CD4-positive, alpha-beta T cell (primary cell): ENCODE measurements around the gene C11orf65. TPM values are rescaled to one million over a fixed set of nuclear protein-coding genes. Genes with fewer than 3 reads are reported as not detected.
A peak's percentile ranks its signal among the peaks of the same experiment; 100 is the strongest.

Source experiments
- ATAC-seq: fragments of 200-7000 bp; cut with Tn5 transposase; one replicate; pipeline ENCODE4 v1.10.0; 2022; ENCODE audit warnings: mild to moderate bottlenecking; ENCODE audit not compliant: poor library complexity
- CTCF ChIA-PET: fragments of 350-600 bp; sonication (Branson Sonifier 250); formaldehyde crosslinking; loops from one replicate; lab custom pipeline; 2021; ENCODE audit warnings: antibody characterized with exemption, inconsistent platforms; lab: Charles Lee
- POLR2A ChIA-PET: fragments of 350-600 bp; sonication (Branson Sonifier 250); formaldehyde crosslinking; loops from one replicate; lab custom pipeline; 2021; ENCODE audit warnings: antibody characterized with exemption, inconsistent platforms; lab: Charles Lee
- DNase-seq, 14 experiments: peaks; one replicate each; pipeline ENCODE4 v3.0.0-alpha.2; 2013 to 2020; ENCODE audit warnings: mixed read lengths in 2 of 14
- H3K27ac ChIP-seq, 2 donors: one replicate each; pipeline versions ENCODE4 v1.5.1 to v1.7.0; 2013; ENCODE audit warnings: low read length in 2 of 2, low read depth in 1 of 2, mild to moderate bottlenecking in 1 of 2
- H3K27me3 ChIP-seq, 2 experiments: 1 replicate in 1 of 2; 2 replicates in 1 of 2; pipeline versions ENCODE4 v1.6.1 to v1.7.0; 2013; ENCODE audit warnings: low read length in 2 of 2, control low read depth in 1 of 2, mild to moderate bottlenecking in 1 of 2, moderate library complexity in 1 of 2; ENCODE audit not compliant: insufficient read depth in 2 of 2, control insufficient read depth in 1 of 2
- H3K36me3 ChIP-seq: one replicate; pipeline ENCODE4 v1.6.1; 2013; ENCODE audit warnings: low read length, control low read depth; ENCODE audit not compliant: insufficient read depth
- H3K4me1 ChIP-seq: one replicate; pipeline ENCODE4 v1.6.1; 2013; ENCODE audit warnings: low read length, control low read depth; ENCODE audit not compliant: insufficient read depth
- H3K4me3 ChIP-seq: one replicate; pipeline ENCODE4 v1.5.1; 2013; ENCODE audit warnings: mild to moderate bottlenecking, low read length, moderate library complexity
- H3K9me3 ChIP-seq, 2 experiments: 1 replicate in 1 of 2; 2 replicates in 1 of 2; pipeline versions ENCODE4 v1.6.1 to v1.7.0; 2013; ENCODE audit warnings: low read length in 2 of 2, mild to moderate bottlenecking in 2 of 2, control low read depth in 1 of 2, moderate library complexity in 1 of 2; ENCODE audit not compliant: control insufficient read depth in 1 of 2, insufficient read depth in 1 of 2
- H3K27ac Mint-ChIP-seq: one replicate; pipeline ENCODE4 v1.8.0; 2020; ENCODE audit warnings: mixed read lengths
- H3K27me3 Mint-ChIP-seq: one replicate; pipeline ENCODE4 v1.8.0; 2021; ENCODE audit warnings: mixed read lengths
- H3K36me3 Mint-ChIP-seq: one replicate; pipeline ENCODE4 v1.8.0; 2021; ENCODE audit warnings: low read depth, mixed read lengths
- H3K4me1 Mint-ChIP-seq: one replicate; pipeline ENCODE4 v1.8.0; 2021; ENCODE audit warnings: low read depth, mixed read lengths
- H3K4me3 Mint-ChIP-seq: one replicate; pipeline ENCODE4 v1.8.0; 2020; ENCODE audit warnings: mild to moderate bottlenecking, mixed read lengths
- H3K9me3 Mint-ChIP-seq: one replicate; pipeline ENCODE4 v1.8.0; 2020; ENCODE audit warnings: mixed read lengths
- intact Hi-C, 2 experiments: fragments of 100-400 bp; cut with DNase I in 1 of 2; cut with micrococcal nuclease in 1 of 2; formaldehyde crosslinking; loops; one replicate each; pipeline versions ENCODE4 v1.15.1 to v1.9.0; 2023 to 2025; cut with DNase I, micrococcal nuclease
- total RNA-seq, 174 experiments: library from RNA in 2 of 174; stranded (reverse) in 2 of 174; gene quantifications; one replicate each; pipeline ENCODE4 v1.2.3 and lab custom pipeline; 2021 to 2026
- TF ChIP-seq, protein P1 (sequence below): fragments of 200-600 bp; IDR thresholded peaks from one replicate; pipeline ENCODE4 v1.8.0; 2022; ENCODE audit warnings: antibody characterized with exemption, mild to moderate bottlenecking

The C11orf65 gene
- total RNA-seq, 2 experiments from 2014 or later, result 0.30 to 0.75 TPM

DNA sequence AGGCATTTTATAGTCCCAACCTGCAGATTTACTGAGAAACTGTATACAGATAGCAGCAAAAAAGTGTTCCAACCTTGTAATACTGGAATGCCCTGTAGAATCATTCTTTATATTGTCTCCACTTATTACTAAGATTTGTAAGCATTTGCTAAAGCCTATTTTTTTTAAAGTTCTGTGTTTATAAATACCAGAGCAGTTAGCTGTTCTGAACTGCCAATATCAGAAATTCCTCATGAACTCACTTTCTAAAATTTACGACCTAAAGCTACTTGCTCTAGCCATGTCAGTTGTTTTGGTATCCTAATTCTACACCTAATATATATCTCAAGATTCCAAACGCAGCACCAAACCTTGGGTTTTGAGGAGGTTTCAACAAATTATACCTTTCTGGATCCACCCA lies 103.2 kb downstream of the C11orf65 start:
- no peak for ATAC-seq
- Mint-ChIP-seq H3K4me1 (no peaks in the 10 kb centered on the region), H3K36me3 (peaks cover 65% of the 10 kb centered on the region), H3K9me3 (no peaks in the 10 kb centered on the region), H3K27me3 (no peaks in the 10 kb centered on the region), H3K4me3 (no peak overlapping the region), H3K27ac (no peak overlapping the region)
- H3K27ac ChIP-seq, result no peak overlapping the region
- H3K4me1 ChIP-seq, result no peaks in the 10 kb centered on the region
- CTCF ChIA-PET, result no interaction called here
- intact Hi-C loops, result no loop called here
- no peak for DNase-seq
- H3K27me3 ChIP-seq, result no peaks in the 10 kb centered on the region
- no peak overlapping the region for H3K4me3 ChIP-seq
- POLR2A ChIA-PET, result no interaction called here
- no peaks in the 10 kb centered on the region for H3K9me3 ChIP-seq
- peaks cover 36% of the 10 kb centered on the region for H3K36me3 ChIP-seq
- TF ChIP-seq, protein P1, sequence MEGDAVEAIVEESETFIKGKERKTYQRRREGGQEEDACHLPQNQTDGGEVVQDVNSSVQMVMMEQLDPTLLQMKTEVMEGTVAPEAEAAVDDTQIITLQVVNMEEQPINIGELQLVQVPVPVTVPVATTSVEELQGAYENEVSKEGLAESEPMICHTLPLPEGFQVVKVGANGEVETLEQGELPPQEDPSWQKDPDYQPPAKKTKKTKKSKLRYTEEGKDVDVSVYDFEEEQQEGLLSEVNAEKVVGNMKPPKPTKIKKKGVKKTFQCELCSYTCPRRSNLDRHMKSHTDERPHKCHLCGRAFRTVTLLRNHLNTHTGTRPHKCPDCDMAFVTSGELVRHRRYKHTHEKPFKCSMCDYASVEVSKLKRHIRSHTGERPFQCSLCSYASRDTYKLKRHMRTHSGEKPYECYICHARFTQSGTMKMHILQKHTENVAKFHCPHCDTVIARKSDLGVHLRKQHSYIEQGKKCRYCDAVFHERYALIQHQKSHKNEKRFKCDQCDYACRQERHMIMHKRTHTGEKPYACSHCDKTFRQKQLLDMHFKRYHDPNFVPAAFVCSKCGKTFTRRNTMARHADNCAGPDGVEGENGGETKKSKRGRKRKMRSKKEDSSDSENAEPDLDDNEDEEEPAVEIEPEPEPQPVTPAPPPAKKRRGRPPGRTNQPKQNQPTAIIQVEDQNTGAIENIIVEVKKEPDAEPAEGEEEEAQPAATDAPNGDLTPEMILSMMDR, result no peak

DNA sequence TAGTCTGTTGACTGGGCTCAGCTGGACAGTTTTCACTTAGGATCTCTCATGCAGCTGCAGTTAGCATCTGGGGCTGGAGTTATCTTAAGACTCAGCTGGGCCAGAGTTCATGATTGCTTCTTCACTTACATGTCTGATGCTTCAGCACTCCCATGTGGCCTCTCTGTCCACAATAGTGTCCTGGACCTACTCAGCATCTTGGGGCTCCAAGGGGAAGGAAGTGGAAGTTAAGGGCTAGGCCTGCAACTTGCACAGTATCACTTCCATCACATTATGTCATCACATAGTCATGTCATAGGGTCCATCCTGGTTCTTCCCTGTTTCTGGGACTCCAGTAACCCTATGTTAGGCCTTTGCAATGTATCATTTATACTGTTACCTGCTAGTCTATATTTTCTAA lies 115.9 kb downstream of the C11orf65 start:
- TF ChIP-seq, protein P1, result no peak
- Mint-ChIP-seq H3K27me3 (no peaks in the 10 kb centered on the region), H3K27ac (peak overlapping the region; percentile 50), H3K4me3 (no peak overlapping the region), H3K4me1 (no peaks in the 10 kb centered on the region), H3K36me3 (peaks cover 95% of the 10 kb centered on the region), H3K9me3 (no peaks in the 10 kb centered on the region)
- H3K27me3 ChIP-seq, result no peaks in the 10 kb centered on the region
- ChIA-PET CTCF (interaction anchor here (1.2 to 1.9 kb wide), 2 partner anchors 10 to 17 kb away, joined by 3 to 6 read pairs; no protein-coding TSS in a partner anchor), POLR2A (no interaction called here)
- no peak overlapping the region for H3K4me3 ChIP-seq
- H3K27ac ChIP-seq, result no peak overlapping the region
- DNase-seq, result no peak
- H3K4me1 ChIP-seq, result no peaks in the 10 kb centered on the region
- intact Hi-C loops, result loop anchor here in 1 of 2 experiments (5.0 kb wide), 1 partner anchor 34 kb away; no protein-coding TSS in a partner anchor
- no peaks in the 10 kb centered on the region for H3K9me3 ChIP-seq
- ATAC-seq, result no peak
- peaks cover 92% of the 10 kb centered on the region for H3K36me3 ChIP-seq

DNA sequence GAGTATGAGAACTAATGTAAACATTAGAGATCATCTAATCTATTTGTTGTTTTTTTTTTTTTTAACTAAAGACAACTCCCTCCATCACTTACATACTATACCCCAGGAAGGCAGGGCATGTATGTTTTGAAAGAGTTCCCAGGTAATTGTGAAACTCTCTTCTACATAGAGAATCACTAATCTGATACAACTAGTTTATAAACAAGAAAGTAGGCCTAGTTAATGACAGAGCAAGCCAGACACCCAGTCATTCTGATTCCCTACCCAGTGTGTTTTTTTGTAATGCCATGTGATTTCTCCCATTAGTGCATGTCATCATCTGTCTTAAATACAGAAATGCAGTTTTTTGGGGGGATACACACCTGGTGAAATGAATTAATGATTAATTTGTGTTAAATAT lies 120.9 kb downstream of the C11orf65 start:
- Mint-ChIP-seq H3K9me3 (no peaks in the 10 kb centered on the region), H3K36me3 (peaks cover 90% of the 10 kb centered on the region), H3K27ac (peak overlapping the region; percentile 52), H3K4me3 (no peak overlapping the region), H3K4me1 (peaks cover 24% of the 10 kb centered on the region), H3K27me3 (no peaks in the 10 kb centered on the region)
- ChIA-PET POLR2A (no interaction called here), CTCF (no interaction called here)
- intact Hi-C loops, result loop anchor here in 1 of 2 experiments (10.0 kb wide), 1 partner anchor 298 kb away; no protein-coding TSS in a partner anchor
- Histone ChIP-seq H3K4me3 (no peak overlapping the region), H3K27me3 (no peaks in the 10 kb centered on the region), H3K9me3 (no peaks in the 10 kb centered on the region), H3K4me1 (no peaks in the 10 kb centered on the region), H3K36me3 (peaks cover 72% of the 10 kb centered on the region), H3K27ac (no peak overlapping the region)
- TF ChIP-seq, protein P1, result no peak
- no peak for ATAC-seq
- DNase-seq, result no peak
